HG02798 (cell line): ENCODE results near the gene SENP7.
"Not testable (repeated sequence)": the region's sequence is repeated elsewhere in the genome, so short reads cannot be mapped to it uniquely, and the experiment has no call there.

Source experiments
- ATAC-seq: cut with Tn5 transposase; IDR thresholded peaks from one replicate; pipeline ENCODE4 v1.9.1; 2021; ENCODE audit warnings: mild to moderate bottlenecking; ENCODE audit not compliant: unreplicated experiment, poor library complexity

SENP7 gene

GRCh38 chr3:101340591-101340990 is 172.4 kb downstream of the SENP7 start:
- no peak for ATAC-seq

- no peak for ATAC-seq
Measured at GRCh38 chr3:101333883-101334282, 179.1 kb downstream of the SENP7 start.

- ATAC-seq: no peak
Measured at GRCh38 chr3:101329016-101329673, 183.9 kb downstream of the SENP7 start.

- ATAC-seq: no peak
Measured at GRCh38 chr3:101325393-101326134, 187.4 kb downstream of the SENP7 start.

- ATAC-seq: no peak
Measured at GRCh38 chr3:101320475-101320874, 192.5 kb downstream of the SENP7 start, which contains the start of gene IMPG2. Gene IMPG2 (minus strand): TSS chr3:101320575. CDS start chr3:101320372, 203 bp downstream.

GRCh38 chr3:101319531-101319930 is 193.5 kb downstream of the SENP7 start:
- ATAC-seq: no peak

- no peak for ATAC-seq
Measured at GRCh38 chr3:101312545-101312944, 200.5 kb downstream of the SENP7 start.

- ATAC-seq: no peak
Measured at GRCh38 chr3:101311676-101312075, 201.3 kb downstream of the SENP7 start.

GRCh38 chr3:101310978-101311375 is 202.0 kb downstream of the SENP7 start:
- no peak for ATAC-seq

- ATAC-seq: not testable (repeated sequence)
Measured at GRCh38 chr3:101308147-101308772, 204.8 kb downstream of the SENP7 start.

- no peak for ATAC-seq
Measured at GRCh38 chr3:101303836-101304235, 209.2 kb downstream of the SENP7 start.

- ATAC-seq: no peak
Measured at GRCh38 chr3:101303089-101303731, 209.8 kb downstream of the SENP7 start.

GRCh38 chr3:101300073-101300472 is 212.9 kb downstream of the SENP7 start:
- ATAC-seq: no peak

- no peak for ATAC-seq
Measured at GRCh38 chr3:101292027-101292426, 221.0 kb downstream of the SENP7 start.

GRCh38 chr3:101288294-101288693 is 224.7 kb downstream of the SENP7 start:
- ATAC-seq: no peak

- no peak for ATAC-seq
Measured at GRCh38 chr3:101284757-101285156, 228.3 kb downstream of the SENP7 start.

- ATAC-seq: no peak
Measured at GRCh38 chr3:101281521-101282030, 231.4 kb downstream of the SENP7 start.

- ATAC-seq: no peak
Measured at GRCh38 chr3:101279765-101280385, 233.1 kb downstream of the SENP7 start.

- no peak for ATAC-seq
Measured at GRCh38 chr3:101279162-101279561, 233.8 kb downstream of the SENP7 start.

- no peak for ATAC-seq
Measured at GRCh38 chr3:101278727-101279126, 234.3 kb downstream of the SENP7 start.
